Neuronal stem cell (in vitro differentiated cells): ENCODE data around the gene C5orf58.

Source experiments
- DNase-seq: peaks from one replicate; pipeline ENCODE4 v3.0.0-alpha.2; 2013; ENCODE audit warnings: low spot score
- H2AFZ ChIP-seq: one replicate; pipeline ENCODE4 v1.6.1; 2013; ENCODE audit warnings: mild to moderate bottlenecking, low read length, inconsistent platforms
- H2AK5ac ChIP-seq: 2 replicates; pipeline ENCODE4 v1.6.1; 2013; ENCODE audit warnings: low read depth, mild to moderate bottlenecking, inconsistent platforms, low read length, moderate library complexity, mixed read lengths
- H2BK120ac ChIP-seq: 2 replicates; pipeline ENCODE4 v1.6.1; 2013; ENCODE audit warnings: low read depth, mild to moderate bottlenecking, inconsistent platforms, low read length, moderate library complexity, mixed read lengths
- H2BK12ac ChIP-seq: one replicate; pipeline ENCODE4 v1.6.1; 2013; ENCODE audit warnings: low read length, inconsistent platforms
- H2BK15ac ChIP-seq: 2 replicates; pipeline ENCODE4 v1.6.1; 2013; ENCODE audit warnings: mild to moderate bottlenecking, low read length, inconsistent platforms, mixed read lengths
- H2BK5ac ChIP-seq: one replicate; pipeline ENCODE4 v1.6.1; 2013; ENCODE audit warnings: inconsistent platforms, mild to moderate bottlenecking, low read length, moderate library complexity
- H3K14ac ChIP-seq: one replicate; pipeline ENCODE4 v1.6.1; 2013; ENCODE audit warnings: low read length, inconsistent platforms
- H3K18ac ChIP-seq: 2 replicates; pipeline ENCODE4 v1.6.1; 2013; ENCODE audit warnings: low read length, inconsistent platforms
- H3K23ac ChIP-seq: 2 replicates; pipeline ENCODE4 v1.6.1; 2013; ENCODE audit warnings: low read depth, mild to moderate bottlenecking, mixed read lengths, low read length, inconsistent platforms; ENCODE audit not compliant: poor library complexity
- H3K27ac ChIP-seq: replicated peaks from 3 replicates; pipeline ENCODE4 v1.5.1; 2013; ENCODE audit warnings: low read length, inconsistent platforms
- H3K27me3 ChIP-seq, 3 experiments: 2 replicates each; pipeline ENCODE4 v1.6.1; 2013; ENCODE audit warnings: low read length in 3 of 3, mild to moderate bottlenecking in 2 of 3, inconsistent platforms in 1 of 3, low read depth in 1 of 3, mixed read lengths in 1 of 3, moderate library complexity in 1 of 3; ENCODE audit not compliant: control insufficient read depth in 3 of 3, insufficient read depth in 3 of 3
- H3K36me3 ChIP-seq, 2 donors: replicated peaks in 1 of 2; 2 replicates each; pipeline ENCODE4 v1.6.1; 2013; ENCODE audit warnings: low read length in 2 of 2; ENCODE audit not compliant: control insufficient read depth in 2 of 2, insufficient read depth in 2 of 2
- H3K4ac ChIP-seq: 2 replicates; pipeline ENCODE4 v1.6.1; 2013; ENCODE audit warnings: inconsistent platforms, mild to moderate bottlenecking, low read length, moderate library complexity
- H3K4me1 ChIP-seq, 2 donors: 1 replicate in 1 of 2; 2 replicates in 1 of 2; pipeline ENCODE4 v1.6.1; 2013; ENCODE audit warnings: low read length in 2 of 2, low read depth in 1 of 2; ENCODE audit not compliant: control insufficient read depth in 2 of 2, insufficient read depth in 1 of 2
- H3K4me2 ChIP-seq: one replicate; pipeline ENCODE4 v1.6.1; 2013; ENCODE audit warnings: mild to moderate bottlenecking, low read length, inconsistent platforms; ENCODE audit not compliant: insufficient read depth, poor library complexity, severe bottlenecking
- H3K4me3 ChIP-seq, 2 donors: 2 replicates each; pipeline ENCODE4 v1.5.1; 2013; ENCODE audit warnings: low read length in 2 of 2, mild to moderate bottlenecking in 2 of 2, inconsistent platforms in 1 of 2, moderate library complexity in 1 of 2
- H3K79me1 ChIP-seq: one replicate; pipeline ENCODE4 v1.6.1; 2013; ENCODE audit warnings: low read depth, mild to moderate bottlenecking, inconsistent platforms, low read length, moderate library complexity
- H3K9ac ChIP-seq: one replicate; pipeline ENCODE4 v1.6.1; 2013; ENCODE audit warnings: mild to moderate bottlenecking, low read depth, low read length, inconsistent platforms; ENCODE audit not compliant: poor library complexity
- H3K9me3 ChIP-seq, 2 donors: replicated peaks in 1 of 2; 2 replicates each; pipeline versions ENCODE3 to v1.6.1; 2013; ENCODE audit warnings: low read length in 2 of 2, mild to moderate bottlenecking in 2 of 2, inconsistent platforms in 1 of 2, low read depth in 1 of 2, mixed read lengths in 1 of 2, moderate library complexity in 1 of 2; ENCODE audit not compliant: control insufficient read depth in 2 of 2, insufficient read depth in 1 of 2
- H4K8ac ChIP-seq: one replicate; pipeline ENCODE4 v1.6.1; 2013; ENCODE audit warnings: low read depth, mild to moderate bottlenecking, inconsistent platforms, low read length, moderate library complexity
- H4K91ac ChIP-seq: one replicate; pipeline ENCODE4 v1.6.1; 2013; ENCODE audit warnings: low read length, low read depth, mild to moderate bottlenecking, inconsistent platforms; ENCODE audit not compliant: poor library complexity
- WGBS, 2 donors: extraction: QIAGEN DNeasy Blood & Tissue Kit; methylation state at CpG; one replicate each; pipeline ENCODE4 v1.1.7; 2013; ENCODE audit warnings: missing lambda C conversion rate in 2 of 2, mixed read lengths in 1 of 2; ENCODE audit not compliant: insufficient read length in 2 of 2, insufficient replicate concordance in 1 of 2; ENCODE audit errors: extremely low coverage in 2 of 2; 5-methylcytosine and 5-hydroxymethylcytosine counted together

C5orf58 gene

DNA sequence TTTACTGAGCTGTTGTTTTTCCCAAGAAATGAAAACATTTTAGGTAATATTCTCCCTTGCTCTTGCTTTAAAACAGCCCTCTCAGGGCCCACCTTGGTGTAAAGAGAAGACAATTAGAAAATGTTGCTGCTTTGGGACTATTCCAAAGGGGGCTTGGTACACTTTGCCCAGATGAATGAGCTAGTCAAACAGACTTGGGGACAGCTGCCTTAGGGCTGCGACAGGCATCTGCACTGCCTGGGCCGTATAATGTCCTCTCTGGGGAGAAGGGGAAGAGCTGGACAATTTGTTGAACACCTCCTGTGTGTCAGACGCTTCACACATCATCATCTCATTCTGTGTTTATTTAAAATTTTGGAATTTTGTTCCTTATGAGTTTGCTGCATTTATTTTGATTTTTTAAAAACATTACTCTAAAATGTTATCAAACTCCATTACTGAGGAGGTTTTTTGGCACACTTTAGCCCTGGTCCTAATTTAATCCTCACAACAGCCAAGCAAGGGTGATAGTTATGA lies 28.8 kb downstream of the C5orf58 start:
- WGBS, 2 donors: no CpG with 5 or more reads among the region's 3 CpGs
- Histone ChIP-seq H3K27me3 (no peaks in the 10 kb centered on the region), H3K14ac (no peak overlapping the region), H2BK5ac (no peak overlapping the region), H2BK15ac (no peak overlapping the region), H3K18ac (no peak overlapping the region), H3K9me3 (no peaks in the 10 kb centered on the region), H3K23ac (no peak overlapping the region), H3K36me3 (no peaks in the 10 kb centered on the region), H3K4me2 (no peak overlapping the region), H3K4me1 (peaks cover 0 to 11% of the 10 kb centered on the region in 2 donors), H3K4me3 (no peak overlapping the region), H3K9ac (no peak overlapping the region), H2BK12ac (no peak overlapping the region), H4K8ac (no peak overlapping the region), H2BK120ac (no peak overlapping the region), H2AFZ (no peak overlapping the region), H3K4ac (no peak overlapping the region), H4K91ac (no peak overlapping the region), H2AK5ac (no peak overlapping the region), H3K27ac (no peak overlapping the region), H3K79me1 (no peaks in the 10 kb centered on the region)
- no peak for DNase-seq

GRCh38 chr5:170262061-170263045 lies 29.6 kb downstream of the C5orf58 start:
- Histone ChIP-seq H3K4me3 (no peak overlapping the region), H3K4me2 (no peak overlapping the region), H3K4me1 (peaks cover 0 to 17% of the 10 kb centered on the region in 2 donors), H3K9me3 (no peaks in the 10 kb centered on the region), H3K9ac (no peak overlapping the region), H2AFZ (no peak overlapping the region), H3K79me1 (no peaks in the 10 kb centered on the region), H2BK15ac (no peak overlapping the region), H4K91ac (no peak overlapping the region), H2BK5ac (no peak overlapping the region), H2BK12ac (no peak overlapping the region), H4K8ac (no peak overlapping the region), H3K36me3 (no peaks in the 10 kb centered on the region), H3K14ac (no peak overlapping the region), H2BK120ac (no peak overlapping the region), H3K23ac (no peak overlapping the region), H3K27ac (no peak overlapping the region), H3K27me3 (peaks cover 0 to 2% (median 0%) of the 10 kb centered on the region in 3 experiments), H3K18ac (no peak overlapping the region), H3K4ac (no peak overlapping the region), H2AK5ac (no peak overlapping the region)
- DNase-seq: no peak
- no CpG with 5 or more reads among the region's 15 CpGs for WGBS, 2 donors

DNA sequence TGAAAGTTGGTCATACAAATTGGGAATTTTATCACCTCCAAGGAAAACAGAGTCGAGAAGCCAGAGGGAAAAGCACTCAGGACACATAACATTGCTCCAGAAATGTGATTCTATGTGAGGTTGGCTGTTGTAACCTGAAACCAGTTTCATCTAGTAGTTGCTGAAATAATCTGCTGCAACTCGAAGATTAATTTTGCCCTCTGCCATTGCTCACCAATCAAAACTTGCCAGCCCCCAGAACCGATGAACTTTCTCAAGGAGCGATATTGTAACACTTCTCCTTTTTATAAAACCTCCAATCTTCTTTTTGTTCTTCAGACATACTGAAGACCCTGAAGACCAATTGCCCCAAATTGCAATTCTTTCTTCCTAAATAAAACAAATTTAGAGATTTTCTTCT lies 31.1 kb downstream of the C5orf58 start:
- peaks cover 0 to 4% (median 0%) of the 10 kb centered on the region in 3 experiments for H3K27me3 ChIP-seq

DNA sequence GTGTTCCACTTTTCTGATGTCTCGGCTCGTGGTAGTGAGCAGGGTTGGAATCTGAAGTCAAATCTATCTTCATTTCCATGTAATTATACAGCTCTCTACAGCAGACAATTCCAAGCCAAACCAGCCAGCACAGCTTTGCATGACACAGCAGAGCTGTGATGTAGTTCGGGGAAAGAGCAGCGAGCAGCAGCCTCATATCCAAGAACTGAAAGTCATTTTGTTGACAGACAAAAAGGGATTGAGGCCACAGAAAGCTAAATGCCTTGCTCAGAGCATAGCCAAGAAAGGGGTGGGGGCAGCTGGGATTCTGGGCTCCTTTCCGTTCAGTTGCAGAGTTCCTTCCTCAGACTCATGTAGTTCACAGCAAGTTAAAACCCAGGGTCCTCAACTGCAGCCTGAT lies 32.7 kb downstream of the C5orf58 start:
- Histone ChIP-seq H4K8ac (no peak overlapping the region), H3K23ac (no peak overlapping the region), H2BK12ac (no peak overlapping the region), H3K27me3 (peaks cover 0 to 4% (median 0%) of the 10 kb centered on the region in 3 experiments), H3K4me2 (no peak overlapping the region), H3K9ac (no peak overlapping the region), H4K91ac (no peak overlapping the region), H3K4ac (no peak overlapping the region), H2AFZ (peak overlapping the region; percentile 2), H3K4me1 (peaks cover 0 to 17% of the 10 kb centered on the region in 2 donors), H3K79me1 (no peaks in the 10 kb centered on the region), H2AK5ac (no peak overlapping the region), H2BK5ac (no peak overlapping the region), H3K9me3 (no peaks in the 10 kb centered on the region), H3K18ac (no peak overlapping the region), H3K4me3 (no peak overlapping the region), H3K36me3 (no peaks in the 10 kb centered on the region), H3K27ac (no peak overlapping the region), H2BK120ac (no peak overlapping the region), H3K14ac (no peak overlapping the region), H2BK15ac (no peak overlapping the region)
- no peak for DNase-seq
- no CpG with 5 or more reads among the region's 5 CpGs for WGBS, 2 donors

More for the DNA sequence above, 31.1 kb downstream of the C5orf58 start:
- no peak overlapping the region for H3K4ac ChIP-seq
- no peaks in the 10 kb centered on the region for H3K36me3 ChIP-seq
- no peaks in the 10 kb centered on the region for H3K79me1 ChIP-seq
- H3K27ac ChIP-seq: no peak overlapping the region
- H3K4me3 ChIP-seq: no peak overlapping the region
- H2BK12ac ChIP-seq: no peak overlapping the region
- no peak overlapping the region for H3K4me2 ChIP-seq
- no peak overlapping the region for H4K8ac ChIP-seq
- H2AK5ac ChIP-seq: no peak overlapping the region
- no peak overlapping the region for H2AFZ ChIP-seq
- H2BK15ac ChIP-seq: no peak overlapping the region
- H3K18ac ChIP-seq: no peak overlapping the region
- H3K9ac ChIP-seq: no peak overlapping the region
- no peak overlapping the region for H2BK120ac ChIP-seq
- peaks cover 0 to 17% of the 10 kb centered on the region in 2 donors for H3K4me1 ChIP-seq
- H3K9me3 ChIP-seq: no peaks in the 10 kb centered on the region
- no peak overlapping the region for H3K23ac ChIP-seq
- no peak overlapping the region for H3K14ac ChIP-seq
- no peak overlapping the region for H4K91ac ChIP-seq
- no peak overlapping the region for H2BK5ac ChIP-seq
- no CpG with 5 or more reads among the region's 4 CpGs for WGBS, 2 donors
- no peak for DNase-seq
